ENCODE results near the gene ROBO1.

DNA sequence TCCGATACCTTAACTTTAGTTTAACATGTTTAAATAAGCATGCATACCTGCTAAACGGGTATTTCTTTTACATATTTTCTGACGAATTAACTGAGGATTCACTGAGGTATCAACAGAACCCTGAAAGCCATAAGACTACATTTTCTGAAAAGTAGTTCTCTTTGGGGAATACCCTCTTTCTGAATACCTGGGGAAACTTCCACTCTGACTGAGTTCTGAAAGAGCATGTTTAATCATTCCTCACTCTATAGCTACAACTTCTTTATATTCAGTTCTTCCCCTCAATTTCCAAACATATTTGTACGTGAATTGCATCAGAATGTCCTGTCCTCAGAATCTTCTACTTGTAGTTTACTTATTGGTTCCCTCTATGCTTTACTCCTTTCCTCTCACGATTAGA, 403.0 kb downstream of the ROBO1 start:
- TF ChIP-seq, protein P1, sequence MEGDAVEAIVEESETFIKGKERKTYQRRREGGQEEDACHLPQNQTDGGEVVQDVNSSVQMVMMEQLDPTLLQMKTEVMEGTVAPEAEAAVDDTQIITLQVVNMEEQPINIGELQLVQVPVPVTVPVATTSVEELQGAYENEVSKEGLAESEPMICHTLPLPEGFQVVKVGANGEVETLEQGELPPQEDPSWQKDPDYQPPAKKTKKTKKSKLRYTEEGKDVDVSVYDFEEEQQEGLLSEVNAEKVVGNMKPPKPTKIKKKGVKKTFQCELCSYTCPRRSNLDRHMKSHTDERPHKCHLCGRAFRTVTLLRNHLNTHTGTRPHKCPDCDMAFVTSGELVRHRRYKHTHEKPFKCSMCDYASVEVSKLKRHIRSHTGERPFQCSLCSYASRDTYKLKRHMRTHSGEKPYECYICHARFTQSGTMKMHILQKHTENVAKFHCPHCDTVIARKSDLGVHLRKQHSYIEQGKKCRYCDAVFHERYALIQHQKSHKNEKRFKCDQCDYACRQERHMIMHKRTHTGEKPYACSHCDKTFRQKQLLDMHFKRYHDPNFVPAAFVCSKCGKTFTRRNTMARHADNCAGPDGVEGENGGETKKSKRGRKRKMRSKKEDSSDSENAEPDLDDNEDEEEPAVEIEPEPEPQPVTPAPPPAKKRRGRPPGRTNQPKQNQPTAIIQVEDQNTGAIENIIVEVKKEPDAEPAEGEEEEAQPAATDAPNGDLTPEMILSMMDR (IDR thresholded peaks at IDR 0.05): no peak
- no peak for TF ChIP-seq POLR2A (IDR thresholded peaks at IDR 0.05)
